Cardiac septum (tissue), 1 donor: ENCODE data around the gene NACAD. TPM values are rescaled to one million over a fixed set of nuclear protein-coding genes. Genes with fewer than 3 reads are reported as not detected.
"Not testable (repeated sequence)": the region's sequence is repeated elsewhere in the genome, so short reads cannot be mapped to it uniquely, and the experiment has no call there.

Experiments
- DNase-seq: peaks from one replicate; pipeline ENCODE4 v3.0.0-alpha.2; 2020; ENCODE audit warnings: low spot score
- intact Hi-C: fragments of 100-400 bp; cut with DNase I; formaldehyde crosslinking; loops from one replicate; pipeline ENCODE4 v1.14.0; 2022
- total RNA-seq: library from RNA; stranded (reverse); fragmentation: NEBNext Ultra II Directional; extraction: Animal tissue kit (Norgen Biotek cat#: 25700); gene quantifications from one replicate; pipeline ENCODE4 v1.2.1, GENCODE V29; 2021
- donor health status: DM: no; HTN: no; CAD: no.

NACAD gene
- total RNA-seq, 1 donor from 2014 or later, result 5.3 TPM

DNA sequence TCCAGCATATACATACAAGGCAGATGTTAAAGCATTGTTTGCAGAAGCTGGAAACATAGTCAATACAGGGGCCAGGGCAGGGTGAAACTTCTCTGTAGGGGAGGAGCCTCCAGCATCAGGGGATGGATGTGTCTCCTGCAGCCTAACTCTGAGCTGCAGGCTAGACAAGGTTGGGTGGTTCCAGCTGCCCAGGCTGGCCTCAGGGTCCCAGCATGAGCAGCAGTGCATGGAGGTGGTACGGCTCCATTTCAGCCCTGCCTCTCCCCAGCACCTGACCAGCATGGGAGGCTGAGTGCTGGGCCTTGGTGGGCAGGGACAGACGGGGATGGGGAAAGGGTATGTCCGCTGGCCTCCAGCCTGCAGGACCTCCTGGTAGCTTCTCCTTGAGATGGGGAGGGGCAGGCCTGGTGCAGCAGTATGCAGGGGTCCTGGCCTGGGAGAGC, 30.1 kb upstream of the NACAD start:
- peak; percentile 68 for DNase-seq
- intact Hi-C loops, result no loop called here

- peak; percentile 27 for DNase-seq
- intact Hi-C loops, result no loop called here
Measured at GRCh38 chr7:45118292-45118691, 29.5 kb upstream of the NACAD start.

GRCh38 chr7:45117582-45117981, 28.8 kb upstream of the NACAD start:
- intact Hi-C loops, result no loop called here
- peak; percentile 47 for DNase-seq

- intact Hi-C loops, result no loop called here
- no peak for DNase-seq
Measured at GRCh38 chr7:45116048-45116447, 27.3 kb upstream of the NACAD start.

DNA sequence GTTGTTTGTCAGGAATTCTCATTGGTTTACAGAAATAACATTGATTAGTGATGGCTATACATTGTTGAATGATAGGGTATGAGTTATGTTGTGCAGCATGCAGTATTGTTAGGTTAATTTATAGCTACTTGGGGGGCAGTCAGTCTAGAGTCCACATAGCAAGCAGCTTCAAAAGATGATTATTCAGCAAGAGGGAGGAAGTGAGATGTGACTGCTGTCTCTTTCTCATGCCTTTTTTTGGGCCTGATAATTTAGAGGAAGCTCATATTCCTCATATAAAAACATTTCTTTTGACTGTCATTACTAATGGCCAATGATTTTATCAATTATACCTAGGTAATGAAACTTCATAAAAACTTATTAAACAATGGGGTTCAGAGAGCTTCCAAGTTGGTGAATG, 26.2 kb upstream of the NACAD start:
- intact Hi-C loops, result no loop called here
- DNase-seq, result no peak

DNA sequence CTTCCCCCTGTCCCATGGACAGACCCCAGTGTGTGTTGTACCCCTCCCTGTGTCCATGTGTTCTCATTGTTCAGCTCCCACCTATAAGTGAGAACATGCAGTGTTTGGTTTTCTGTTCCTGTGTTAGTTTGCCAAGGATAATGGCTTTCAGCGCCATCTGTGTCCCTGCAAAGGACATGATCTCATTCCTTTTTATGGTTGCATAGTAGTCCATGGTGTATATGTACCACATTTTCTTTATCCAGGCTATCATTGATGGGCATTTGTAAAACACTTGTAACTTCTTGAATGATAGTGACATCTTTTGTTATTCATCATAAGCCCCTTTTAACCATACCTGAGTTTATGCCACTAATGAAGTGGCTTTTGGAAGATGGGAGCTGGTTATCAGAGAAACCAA, 25.5 kb upstream of the NACAD start:
- intact Hi-C loops, DNase-seq: not testable (repeated sequence)

DNA sequence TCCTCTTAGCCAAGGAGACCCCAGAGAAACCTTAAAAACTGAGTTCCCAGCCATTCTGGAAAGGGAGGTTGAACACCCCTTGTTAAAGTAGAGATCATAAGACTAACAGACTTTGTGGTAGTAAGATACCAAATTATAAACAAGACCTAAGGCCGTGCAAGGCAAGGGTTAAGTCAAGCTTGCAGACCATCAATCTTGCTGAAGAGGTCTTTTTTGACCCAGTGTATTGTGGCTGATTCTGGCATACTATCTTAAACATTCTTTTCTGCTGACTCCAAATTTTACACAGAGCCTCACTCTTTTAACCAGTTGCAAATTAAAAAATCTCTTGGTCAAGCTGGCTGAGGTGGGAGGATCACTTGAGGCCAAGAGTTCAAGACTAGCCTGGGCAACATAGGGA, 23.9 kb upstream of the NACAD start:
- DNase-seq, result no peak
- intact Hi-C loops, result no loop called here

- DNase-seq, result peak; percentile 97
- intact Hi-C loops, result loop anchor here (1.0 kb wide), 1 partner anchor 112 kb away; no protein-coding TSS in a partner anchor
Measured at GRCh38 chr7:45111298-45112223, 22.8 kb upstream of the NACAD start, which contains the start of gene TBRG4. TBRG4 (minus strand) TSS chr7:45111697; CDS start chr7:45109237, 2,460 bp downstream.

GRCh38 chr7:45108863-45109262, 20.1 kb upstream of the NACAD start:
- intact Hi-C loops, result no loop called here
- no peak for DNase-seq

GRCh38 chr7:45107356-45107755, 18.6 kb upstream of the NACAD start:
- intact Hi-C loops, result no loop called here

GRCh38 chr7:45106820-45107219, 18.1 kb upstream of the NACAD start:
- intact Hi-C loops, result no loop called here
- no peak for DNase-seq

More at GRCh38 chr7:45107356-45107755, 18.6 kb upstream of the NACAD start:
- DNase-seq, result no peak

DNA sequence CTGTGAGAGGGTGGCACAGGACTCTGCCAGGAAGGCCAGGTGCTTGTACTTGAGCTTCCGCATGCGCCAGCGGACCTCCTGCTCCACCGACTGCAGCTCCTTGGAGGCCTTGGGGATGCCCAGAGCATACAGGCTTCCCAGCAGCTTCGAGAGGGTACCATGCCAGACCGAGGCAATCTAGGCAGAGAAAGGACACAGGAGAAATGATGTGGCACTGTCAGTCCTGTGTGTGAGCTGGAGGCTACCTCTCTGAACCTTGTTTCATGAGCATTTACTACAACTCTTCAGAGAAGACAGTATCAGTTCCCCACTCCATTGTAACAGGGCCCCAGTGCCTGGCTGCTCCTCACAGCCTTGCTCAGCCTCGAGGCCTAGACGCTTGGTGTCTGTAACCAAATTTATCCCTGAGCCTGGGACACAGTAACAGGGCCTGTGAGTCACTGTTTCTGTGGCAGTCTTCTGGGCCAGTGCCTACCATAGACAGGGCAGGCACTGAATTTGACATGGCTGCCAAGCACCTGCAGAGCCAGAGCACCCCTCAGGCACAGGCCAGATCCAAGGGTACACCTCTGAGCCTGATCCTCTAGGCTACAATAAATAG, 16.9 kb upstream of the NACAD start:
- intact Hi-C loops, result no loop called here
- no peak for DNase-seq

DNA sequence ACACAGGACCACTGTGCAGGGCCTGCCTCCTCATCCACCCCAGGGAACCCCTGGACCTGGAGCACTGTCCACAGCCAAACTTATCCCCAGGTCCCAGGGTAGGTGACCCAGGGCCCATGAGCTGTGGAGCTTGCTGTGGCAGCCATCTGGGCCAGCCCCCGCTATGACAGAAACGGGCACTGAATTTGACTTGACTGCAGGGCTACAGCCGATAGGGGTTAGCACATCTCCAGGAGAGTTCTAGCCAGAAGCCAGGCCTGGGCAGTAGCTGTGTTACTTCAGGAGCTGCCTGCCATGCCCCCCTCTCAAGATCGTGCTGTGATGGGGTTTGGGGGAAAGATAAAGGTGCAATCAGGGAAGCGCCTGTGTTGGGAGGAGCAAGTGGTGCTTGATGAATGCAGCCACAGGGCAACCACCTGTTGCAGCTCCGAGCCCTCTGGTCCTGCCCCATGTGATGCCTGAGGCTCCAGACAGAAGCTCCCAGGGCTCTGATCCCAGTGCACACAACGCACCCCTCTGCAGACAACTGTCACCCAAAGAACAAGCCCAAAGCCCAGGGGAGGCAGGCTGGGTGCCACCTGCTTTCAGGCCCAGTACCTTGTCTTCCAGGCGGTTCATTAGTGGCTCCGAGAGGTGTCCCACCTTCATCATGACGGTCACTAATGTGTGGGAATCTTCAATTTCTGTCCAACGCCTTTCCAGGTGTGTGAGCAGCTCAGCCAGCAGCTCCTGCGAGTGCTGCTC, 16.2 kb upstream of the NACAD start:
- intact Hi-C loops, result no loop called here
- no peak for DNase-seq

GRCh38 chr7:45103958-45104843, 15.4 kb upstream of the NACAD start:
- intact Hi-C loops, result no loop called here

DNA sequence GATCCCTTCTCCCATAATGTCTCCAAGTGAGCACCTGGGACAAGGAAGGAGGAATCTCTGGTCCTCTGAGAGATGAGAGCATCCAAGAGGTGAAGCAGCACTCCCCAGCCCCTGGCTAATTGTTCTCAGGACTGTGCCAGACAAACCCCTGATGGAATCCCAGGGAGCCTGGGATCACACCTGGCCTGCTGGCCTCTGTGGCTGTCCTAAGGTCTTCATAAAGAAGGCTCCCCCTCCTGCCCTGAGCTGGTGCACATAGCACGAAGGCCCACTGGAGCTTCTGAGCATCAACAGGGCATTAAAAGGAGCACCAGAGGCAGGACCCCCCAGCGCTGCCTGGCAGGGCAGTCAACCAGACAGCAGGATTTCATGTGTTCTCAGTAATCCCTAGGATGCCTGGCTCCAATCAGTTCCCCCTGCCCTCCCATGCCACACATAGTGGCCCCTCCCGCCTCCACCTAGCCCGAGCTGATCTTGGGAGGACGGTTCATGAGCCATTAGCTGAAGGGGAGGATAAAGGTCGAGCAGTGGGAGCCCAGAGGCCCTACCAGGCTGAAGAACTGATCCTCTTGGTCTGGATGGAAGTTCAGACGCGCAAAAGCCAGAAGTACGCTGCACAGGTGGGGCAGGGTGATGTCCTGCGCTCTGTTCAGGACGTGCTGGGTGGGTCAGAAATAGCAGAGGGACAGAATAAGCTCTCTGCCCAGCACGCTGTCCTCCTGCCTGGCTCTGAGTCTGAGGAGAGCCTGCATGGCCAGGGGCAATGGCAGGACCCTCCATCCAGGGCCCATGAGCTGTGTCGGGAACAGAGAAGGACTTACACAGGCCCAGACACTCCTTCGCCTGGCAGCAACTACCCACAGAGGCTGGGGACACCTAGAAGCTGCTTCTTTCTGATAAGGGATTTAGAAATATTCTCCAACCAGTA, 14.3 kb upstream of the NACAD start:
- DNase-seq, result no peak
- intact Hi-C loops, result no loop called here

More at GRCh38 chr7:45103958-45104843, 15.4 kb upstream of the NACAD start:
- DNase-seq, result no peak

GRCh38 chr7:45101748-45102147, 13.0 kb upstream of the NACAD start:
- intact Hi-C loops, result no loop called here

DNA sequence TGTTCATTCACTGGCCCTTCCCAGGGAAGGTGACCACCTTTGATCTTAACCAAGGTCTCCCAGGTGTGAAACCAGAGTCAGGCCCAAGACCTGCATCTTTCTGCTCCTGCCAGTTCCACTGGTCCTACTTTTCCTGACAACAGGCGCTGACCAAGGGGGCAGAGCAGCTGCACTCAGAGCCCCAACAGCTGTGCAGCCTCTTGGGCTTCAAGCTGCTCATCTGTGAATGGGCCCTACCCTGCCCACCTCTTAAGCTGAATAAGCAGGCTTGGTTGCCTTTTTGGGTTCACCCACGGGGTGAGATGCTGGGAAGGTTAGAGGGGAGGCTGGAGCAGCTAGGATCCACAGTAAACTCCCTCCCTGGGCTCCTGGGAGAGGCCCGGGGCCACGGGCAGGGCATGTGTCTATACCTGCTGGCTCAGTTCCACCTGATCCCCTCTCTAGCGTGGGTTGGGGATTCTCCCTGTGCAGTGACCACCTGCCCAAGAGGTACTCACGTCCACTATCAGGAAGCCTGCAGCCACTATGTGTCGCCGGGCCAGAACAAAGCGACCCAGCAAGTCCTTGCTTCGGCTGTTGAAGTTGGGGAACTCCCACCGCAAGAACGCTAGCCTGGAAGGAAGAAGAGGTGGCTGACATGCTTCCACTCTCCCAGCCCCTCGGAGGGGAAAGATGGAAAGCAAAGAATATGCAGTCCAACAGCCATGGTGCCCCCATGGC, 12.2 kb upstream of the NACAD start:
- no peak for DNase-seq
- intact Hi-C loops, result no loop called here

More at GRCh38 chr7:45101748-45102147, 13.0 kb upstream of the NACAD start:
- no peak for DNase-seq
